Heart left ventricle (tissue), 16 donors: ENCODE data around the gene NUMB. TPM values are rescaled to one million over a fixed set of nuclear protein-coding genes. Genes with fewer than 3 reads are reported as not detected.

Experiments used
- ATAC-seq, 4 donors: fragments of 200-7000 bp; cut with Tn5 transposase; one replicate each; pipeline ENCODE4 v1.9.1; 2020 to 2022; ENCODE audit warnings: moderate library complexity in 4 of 4, mild to moderate bottlenecking in 3 of 4, moderate number of reproducible peaks in 1 of 4
- DNase-seq, 5 donors: peaks; one replicate each; pipeline ENCODE4 v3.0.0-alpha.2; 2020
- H3K27ac ChIP-seq, 12 donors: fragments of 200-600 bp; sonication (generic) in 4 of 12; one replicate each; pipeline versions ENCODE4 v1.5.0 to v1.8.0; 2016 to 2022; ENCODE audit warnings: mild to moderate bottlenecking in 2 of 12
- H3K27me3 ChIP-seq, 9 donors: fragments of 200-600 bp; sonication (generic) in 2 of 9; one replicate each; pipeline versions ENCODE4 v1.5.1 to v1.8.0; 2016 to 2022; ENCODE audit warnings: mild to moderate bottlenecking in 3 of 9
- H3K36me3 ChIP-seq, 9 donors: fragments of 200-600 bp; sonication (generic) in 2 of 9; one replicate each; pipeline versions ENCODE4 v1.5.0 to v1.8.0; 2018 to 2022; ENCODE audit warnings: mild to moderate bottlenecking in 2 of 9
- H3K4me1 ChIP-seq, 12 donors: fragments of 200-600 bp; sonication (generic) in 4 of 12; one replicate each; pipeline versions ENCODE4 v1.5.0 to v1.8.0; 2016 to 2022; ENCODE audit warnings: mild to moderate bottlenecking in 3 of 12
- H3K4me3 ChIP-seq, 12 donors: fragments of 200-600 bp; sonication (generic) in 4 of 12; one replicate each; pipeline versions ENCODE4 v1.5.0 to v1.8.0; 2017 to 2022; ENCODE audit warnings: mild to moderate bottlenecking in 9 of 12, moderate library complexity in 4 of 12
- H3K9me3 ChIP-seq, 12 donors: fragments of 200-600 bp; sonication (generic) in 4 of 12; one replicate each; pipeline versions ENCODE4 v1.5.0 to v1.8.0; 2016 to 2022; ENCODE audit warnings: mild to moderate bottlenecking in 1 of 12
- POLR2A ChIP-seq, 2 donors: fragments of 450-650 bp; IDR thresholded peaks; one replicate each; pipeline ENCODE4 v1.6.1; 2017; ENCODE audit warnings: antibody characterized with exemption in 2 of 2, mild to moderate bottlenecking in 2 of 2, moderate library complexity in 2 of 2
- WGBS, 4 donors: extraction: QIAGEN DNeasy Blood & Tissue Kit in 2 of 4; methylation state at CpG; one replicate each; pipeline versions ENCODE4 v1.1.5 to v1.1.7; 2013 to 2018; 5-methylcytosine and 5-hydroxymethylcytosine counted together
- intact Hi-C, 10 donors: fragments of 100-400 bp; cut with DNase I; formaldehyde crosslinking; loops; one replicate each; pipeline versions ENCODE4 v1.11.1 to v1.14.2; 2022
- long read RNA-seq, 3 donors: library from polyadenylated mRNA; unstranded; transcript quantifications; one replicate each; pipeline ENCODE4 v2.0.0, GENCODE V29; 2020 to 2021
- polyA plus RNA-seq, 2 donors: library from polyadenylated mRNA; stranded (reverse); fragments of 200-250 nt; gene quantifications; one replicate each; pipeline ENCODE4 v1.2.3, GENCODE V29; 2013
- total RNA-seq, 9 donors: library from RNA; depleted of rRNA in 2 of 9; stranded (reverse); fragments of >200 nt in 2 of 9; fragmentation: NEBNext Ultra II Directional in 3 of 9; extraction: Animal tissue kit (Norgen Biotek cat#: 25700) in 3 of 9; gene quantifications; one replicate each; pipeline versions ENCODE4 v1.1.0 to v1.2.4, GENCODE V29; 2016 to 2023
- TF ChIP-seq, protein P1 (sequence below), 12 donors: fragments of 200-600 bp; sonication (generic) in 4 of 12; IDR thresholded peaks; one replicate each; pipeline versions ENCODE4 v1.5.0 to v1.8.0; 2018 to 2022; ENCODE audit warnings: antibody characterized with exemption in 12 of 12, mild to moderate bottlenecking in 5 of 12
- donor health status: ischemic (EF 13 %, LVEDD 7.1; RV severe dilation, severe dysfunction).
- donor health status: healthy with polysubstance abuse.
- donor health status: DM: no; HTN: yes; CAD: no.
- donor health status: DM: no; HTN: no; CAD: no.
- donor health status: ischemic (EF 25% LVEDD 6.9; RV normal size, moderate dysfunction).
- donor health status: ischemic (EF 25% LVEDD 5.7; RV mildly dilated, moderate dysfunction).
- donor health status: healthy.
- donor health status: DM: yes; HTN: yes; CAD: no.
- donor health status: ischemic (EF 35%, LVEDD 5.7; RV mildly dilated, moderate dysfunction).
- donor health status: nonischemic (EF 11% LVEDD 7.7; RV severe dilation, severe dysfunction).
- donor health status: DM: yes; HTN: yes; CAD: no.
- donor health status: PGD.
- donor health status: ischemic (EF 29% LVEDD 5.4; RV normal size, mild dysfunction).
- donor health status: nonischemic (EF 23%, LVEDD 6.1; RV moderate dilation, normal function).

The NUMB gene
- total RNA-seq (10 to 100 TPM; 22.4 to 59.1 (median 35.0) TPM), polyA plus RNA-seq (10 to 100 TPM; 18.2 to 28.7 TPM)
- long read RNA-seq, donor 1, transcript NUMB-211 (11 exons, 3,607 nt), result major isoform, 8 of 35 reads
- long read RNA-seq, donor 1, partial matches to known transcripts, result 6 of 35 reads
- long read RNA-seq, donor 1, other reads (novel, unspliced or antisense), result 16 of 35 reads
- long read RNA-seq, donor 2, transcript NUMB-215 (12 exons, 3,037 nt), result minor isoform, 8 of 90 reads
- long read RNA-seq, donor 2, transcript NUMB-211 (11 exons, 3,607 nt), result major isoform, 26 of 90 reads
- long read RNA-seq, donor 2, partial matches to known transcripts, result 7 of 90 reads
- long read RNA-seq, donor 2, other reads (novel, unspliced or antisense), result 45 of 90 reads
- long read RNA-seq, donor 3, transcript NUMB-211 (11 exons, 3,607 nt), result major isoform, 15 of 46 reads
- long read RNA-seq, donor 3, partial matches to known transcripts, result 15 of 46 reads
- long read RNA-seq, donor 3, other reads (novel, unspliced or antisense), result 11 of 46 reads

DNA sequence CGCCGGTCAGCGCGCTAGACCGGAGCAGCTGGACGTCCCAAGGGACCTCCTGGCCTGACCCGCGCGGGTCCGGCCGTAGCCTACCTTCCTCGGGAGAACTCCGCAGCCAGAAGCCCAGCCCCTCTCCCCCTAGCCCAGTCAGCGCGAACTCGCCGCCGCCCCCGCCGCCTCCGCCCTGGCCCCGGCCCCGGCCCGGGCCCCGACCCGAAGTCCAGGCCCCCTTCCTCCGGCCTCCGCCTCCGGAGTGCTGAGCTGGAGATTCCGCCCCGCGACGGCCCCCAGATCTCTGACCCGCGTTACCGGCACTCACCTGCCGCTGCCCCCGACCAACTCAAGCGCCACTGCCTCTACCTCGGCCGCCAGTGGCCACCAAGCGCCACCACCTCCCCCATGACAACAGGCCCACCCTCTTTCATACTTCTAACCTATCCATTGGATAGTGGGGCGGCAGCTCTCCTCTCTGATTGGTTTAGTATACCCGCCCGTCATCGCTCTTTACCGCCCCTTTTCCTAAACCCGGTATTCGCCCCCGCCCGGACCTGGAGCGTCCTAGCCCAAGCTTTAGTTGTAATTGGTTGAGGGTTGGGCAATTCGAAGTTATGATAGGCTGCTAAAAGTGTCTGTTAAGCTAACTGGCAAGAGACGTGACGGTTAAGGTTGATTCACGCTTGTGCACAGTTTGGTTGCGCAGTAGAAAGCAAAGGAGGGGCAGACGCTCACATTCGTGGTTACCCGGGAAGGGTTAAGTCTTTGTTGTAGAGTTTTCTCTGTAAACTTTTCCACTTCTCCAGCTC is at the start of gene NUMB:
Gene NUMB, minus strand, starts transcription at position 364 of the 794 bp plus-strand sequence. CDS start 102,795 bp downstream, outside the sequence.
- H3K36me3 ChIP-seq, result no peaks in the 10 kb centered on the region
- intact Hi-C loops, result loop anchor here in 2 of 10 donors (5.0 kb wide), 2 partner anchors 36 to 141 kb away; no protein-coding TSS in a partner anchor
- DNase-seq (peak; percentile 97 to 99 (median 98)), ATAC-seq (peak; percentile 97 to 99 (median 98))
- 0 to 1% (median 1%) methylated on average over 44 to 60 of the region's 60 CpGs for WGBS, 4 donors
- H3K4me3 ChIP-seq, result peak within 1 kb of the TSS; percentile 80 to 99 (median 88)
- peaks cover 10 to 82% (median 61%) of the 10 kb centered on the region in 12 donors for H3K4me1 ChIP-seq
- no peaks in the 10 kb centered on the region for H3K27me3 ChIP-seq
- no peaks in the 10 kb centered on the region for H3K9me3 ChIP-seq
- TF ChIP-seq, protein P1, sequence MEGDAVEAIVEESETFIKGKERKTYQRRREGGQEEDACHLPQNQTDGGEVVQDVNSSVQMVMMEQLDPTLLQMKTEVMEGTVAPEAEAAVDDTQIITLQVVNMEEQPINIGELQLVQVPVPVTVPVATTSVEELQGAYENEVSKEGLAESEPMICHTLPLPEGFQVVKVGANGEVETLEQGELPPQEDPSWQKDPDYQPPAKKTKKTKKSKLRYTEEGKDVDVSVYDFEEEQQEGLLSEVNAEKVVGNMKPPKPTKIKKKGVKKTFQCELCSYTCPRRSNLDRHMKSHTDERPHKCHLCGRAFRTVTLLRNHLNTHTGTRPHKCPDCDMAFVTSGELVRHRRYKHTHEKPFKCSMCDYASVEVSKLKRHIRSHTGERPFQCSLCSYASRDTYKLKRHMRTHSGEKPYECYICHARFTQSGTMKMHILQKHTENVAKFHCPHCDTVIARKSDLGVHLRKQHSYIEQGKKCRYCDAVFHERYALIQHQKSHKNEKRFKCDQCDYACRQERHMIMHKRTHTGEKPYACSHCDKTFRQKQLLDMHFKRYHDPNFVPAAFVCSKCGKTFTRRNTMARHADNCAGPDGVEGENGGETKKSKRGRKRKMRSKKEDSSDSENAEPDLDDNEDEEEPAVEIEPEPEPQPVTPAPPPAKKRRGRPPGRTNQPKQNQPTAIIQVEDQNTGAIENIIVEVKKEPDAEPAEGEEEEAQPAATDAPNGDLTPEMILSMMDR (IDR thresholded peaks at IDR 0.05), result peak in 4 of 12 donors; percentile 6 to 34 (median 10)
- TF ChIP-seq POLR2A (IDR thresholded peaks at IDR 0.05), result peak; percentile 50 to 81
- peak within 1 kb of the TSS; percentile 83 to 97 (median 90) for H3K27ac ChIP-seq

DNA sequence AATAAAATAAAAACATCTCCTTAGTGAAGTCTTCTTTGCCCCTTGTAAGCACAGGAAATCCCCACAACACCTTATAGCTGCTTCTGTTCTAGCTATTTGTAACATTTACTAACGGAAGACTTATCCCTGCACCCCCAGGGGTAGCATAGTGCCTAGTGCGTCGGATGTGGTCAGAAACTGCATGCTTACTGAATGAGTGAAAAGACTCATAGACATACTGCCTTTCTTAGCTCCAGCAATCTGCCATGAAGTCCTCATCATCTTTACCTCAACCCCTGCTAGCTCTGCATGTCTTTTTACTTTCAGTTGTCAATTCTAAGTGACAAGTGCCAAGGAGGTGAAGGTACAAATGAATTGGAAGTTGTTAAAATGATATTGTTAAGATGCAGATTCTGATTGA is 45.3 kb upstream of the NUMB start:
- peaks cover 0 to 53% (median 16%) of the 10 kb centered on the region in 9 donors for H3K36me3 ChIP-seq

DNA sequence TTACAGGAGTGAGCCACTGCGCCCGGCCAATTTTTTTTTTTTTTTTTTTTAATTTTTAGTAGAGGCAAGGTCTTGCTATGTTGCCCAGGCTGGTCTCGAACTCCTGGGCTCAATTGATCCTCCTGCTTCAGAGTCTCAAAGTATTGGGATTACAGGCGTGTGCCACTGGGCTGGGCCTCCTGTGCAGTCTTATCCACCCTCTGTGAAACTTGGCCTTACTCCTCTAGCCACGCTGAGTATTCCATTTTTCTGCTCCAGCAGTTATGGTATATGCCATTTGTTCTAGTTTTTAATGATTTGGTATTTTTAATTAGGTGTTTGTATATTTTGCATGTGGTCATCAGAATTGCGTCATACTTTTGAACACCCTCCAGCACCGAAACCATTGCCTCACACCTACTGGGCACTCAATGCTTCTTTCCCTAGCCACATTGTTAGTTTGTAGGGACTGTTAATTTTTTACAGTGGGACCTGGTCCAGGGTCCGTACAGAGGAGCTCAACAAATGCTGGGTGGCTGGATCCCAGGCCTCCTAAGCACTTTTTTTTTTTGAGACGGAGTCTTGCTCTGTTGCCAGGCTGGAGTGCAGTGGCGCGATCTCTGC is 43.8 kb upstream of the NUMB start:
- ATAC-seq (no peak), DNase-seq (no peak)
- WGBS, 4 donors, result 93 to 95% (median 94%) methylated on average over 11 of the region's 11 CpGs
- no peak overlapping the region for H3K4me3 ChIP-seq
- no peaks in the 10 kb centered on the region for H3K9me3 ChIP-seq
- intact Hi-C loops, result no loop called here
- H3K27ac ChIP-seq, result no peak overlapping the region
- no peak for TF ChIP-seq POLR2A (IDR thresholded peaks at IDR 0.05)
- TF ChIP-seq, protein P1 (IDR thresholded peaks at IDR 0.05), result no peak
- no peaks in the 10 kb centered on the region for H3K27me3 ChIP-seq
- H3K36me3 ChIP-seq, result peaks cover 0 to 64% (median 22%) of the 10 kb centered on the region in 9 donors
- H3K4me1 ChIP-seq, result no peaks in the 10 kb centered on the region

More for the DNA sequence above, 45.3 kb upstream of the NUMB start:
- Histone ChIP-seq H3K4me1 (peaks cover 0 to 3% (median 0%) of the 10 kb centered on the region in 12 donors), H3K27me3 (no peaks in the 10 kb centered on the region), H3K4me3 (no peak overlapping the region), H3K27ac (no peak overlapping the region), H3K9me3 (no peaks in the 10 kb centered on the region)
- TF ChIP-seq POLR2A (IDR thresholded peaks at IDR 0.05), result no peak
- TF ChIP-seq, protein P1 (IDR thresholded peaks at IDR 0.05), result no peak
- intact Hi-C loops, result no loop called here
- WGBS, 4 donors, result 92 to 98% (median 93%) methylated on average over 3 of the region's 3 CpGs
- ATAC-seq, result no peak
- no peak for DNase-seq
